HEK293T (cell line): ENCODE measurements around the gene ZBTB4.

Experiments
- BHLHE40 ChIP-seq: fragments of 450-650 bp; IDR thresholded peaks from 2 replicates; pipeline ENCODE4 v1.6.1; 2016; ENCODE audit warnings: mild to moderate bottlenecking, moderate library complexity, borderline replicate concordance
- CTBP1 ChIP-seq: fragments of 450-650 bp; IDR thresholded peaks from 2 replicates; pipeline ENCODE4 v1.6.1; 2016; ENCODE audit warnings: borderline replicate concordance
- FOXA1 ChIP-seq: fragments of 450-650 bp; IDR thresholded peaks from 2 replicates; pipeline ENCODE4 v1.6.1; 2016; ENCODE audit warnings: mild to moderate bottlenecking
- FOXK2 ChIP-seq: fragments of 450-650 bp; IDR thresholded peaks from 2 replicates; pipeline ENCODE4 v1.6.1; 2016; ENCODE audit warnings: mild to moderate bottlenecking
- FOXM1 ChIP-seq: fragments of 450-650 bp; IDR thresholded peaks from 2 replicates; pipeline ENCODE4 v1.6.1; 2017; ENCODE audit warnings: mild to moderate bottlenecking, borderline replicate concordance
- HDGF ChIP-seq: fragments of 450-650 bp; IDR thresholded peaks from 2 replicates; pipeline ENCODE4 v1.6.1; 2017; ENCODE audit warnings: antibody characterized with exemption, borderline replicate concordance
- LEF1 ChIP-seq: fragments of 450-650 bp; IDR thresholded peaks from 2 replicates; pipeline ENCODE4 v1.6.1; 2017; ENCODE audit warnings: mild to moderate bottlenecking, borderline replicate concordance
- NFRKB ChIP-seq: fragments of 450-650 bp; IDR thresholded peaks from 2 replicates; pipeline ENCODE4 v1.6.1; 2016; ENCODE audit warnings: mild to moderate bottlenecking, moderate library complexity
- PKNOX1 ChIP-seq: fragments of 450-650 bp; IDR thresholded peaks from 2 replicates; pipeline ENCODE4 v1.6.1; 2016
- SP1 ChIP-seq: fragments of 450-650 bp; IDR thresholded peaks from 2 replicates; pipeline ENCODE4 v1.6.1; 2017
- SUZ12 ChIP-seq: fragments of 450-650 bp; IDR thresholded peaks from 2 replicates; pipeline ENCODE4 v1.6.1; 2016; ENCODE audit warnings: mild to moderate bottlenecking
- TARDBP ChIP-seq: fragments of 450-650 bp; IDR thresholded peaks from 2 replicates; pipeline ENCODE4 v1.6.1; 2016
- ZNF384 ChIP-seq: fragments of 450-650 bp; IDR thresholded peaks from 2 replicates; pipeline ENCODE4 v1.6.1; 2016

- TF ChIP-seq TARDBP (no peak), BHLHE40 (no peak), FOXA1 (no peak), SP1 (no peak), ZNF384 (no peak), FOXM1 (no peak), PKNOX1 (no peak), NFRKB (no peak), SUZ12 (no peak), LEF1 (no peak), HDGF (no peak), FOXK2 (no peak), CTBP1 (no peak)
Observed at GRCh38 chr17:7499161-7499560, 19.7 kb upstream of the ZBTB4 start.
